Measurements from ENCODE around the gene TRAPPC2L.
"Not testable (repeated sequence)": the region's sequence is repeated elsewhere in the genome, so short reads cannot be mapped to it uniquely, and the experiment has no call there.

The TRAPPC2L gene

DNA sequence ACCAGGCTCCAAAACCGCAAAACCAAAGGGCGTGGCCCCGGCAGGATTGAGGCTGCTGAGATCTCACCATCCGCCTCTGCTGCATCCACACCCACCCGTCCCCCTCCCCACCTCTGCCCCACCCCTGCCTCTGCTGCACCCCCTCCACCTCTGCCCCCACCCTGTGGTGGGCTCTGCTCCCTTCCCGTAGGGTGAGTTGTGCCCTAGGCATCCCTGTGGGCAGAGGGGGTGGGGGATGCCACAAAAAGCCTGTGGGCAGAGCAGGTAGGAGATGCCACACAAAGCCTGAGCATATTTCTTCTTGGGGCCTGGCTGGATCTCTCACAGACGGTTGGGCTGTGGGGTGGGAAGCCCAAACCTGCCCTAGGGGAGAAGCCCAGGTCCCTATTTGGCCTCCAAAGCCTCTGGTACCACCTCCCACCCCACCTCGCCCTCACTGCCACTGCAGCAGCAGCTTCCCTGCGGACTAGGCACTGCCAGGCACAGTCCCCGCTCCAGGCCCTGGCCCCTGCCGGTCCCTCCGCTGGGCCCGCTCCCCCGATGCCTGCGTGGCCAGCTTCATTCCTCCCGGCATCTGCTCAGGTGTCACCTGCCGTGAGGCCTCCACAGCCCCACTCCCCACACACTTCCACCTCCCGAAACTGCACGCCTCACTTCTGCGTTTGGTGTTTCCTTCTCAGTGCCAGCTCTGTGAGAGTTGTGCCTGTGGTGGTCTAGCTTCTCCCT, 20.8 kb downstream of the TRAPPC2L start:
- no peak for DNase-seq (ENCODE audit: low read depth in 2 of 2)

- no peak for DNase-seq (ENCODE audit: low read depth in 2 of 2)
These were observed 21.4 kb downstream of the TRAPPC2L start for GRCh38 chr16:88878356-88878755.

GRCh38 chr16:88878967-88879787, 22.2 kb downstream of the TRAPPC2L start:
- DNase-seq (ENCODE audit: low read depth in 2 of 2), result no peak

GRCh38 chr16:88879788-88880055, 22.8 kb downstream of the TRAPPC2L start:
- DNase-seq (ENCODE audit: low read depth in 2 of 2), result no peak

- DNase-seq (ENCODE audit: low read depth in 2 of 2), result no peak
These were observed 23.5 kb downstream of the TRAPPC2L start for GRCh38 chr16:88880226-88881006.

DNA sequence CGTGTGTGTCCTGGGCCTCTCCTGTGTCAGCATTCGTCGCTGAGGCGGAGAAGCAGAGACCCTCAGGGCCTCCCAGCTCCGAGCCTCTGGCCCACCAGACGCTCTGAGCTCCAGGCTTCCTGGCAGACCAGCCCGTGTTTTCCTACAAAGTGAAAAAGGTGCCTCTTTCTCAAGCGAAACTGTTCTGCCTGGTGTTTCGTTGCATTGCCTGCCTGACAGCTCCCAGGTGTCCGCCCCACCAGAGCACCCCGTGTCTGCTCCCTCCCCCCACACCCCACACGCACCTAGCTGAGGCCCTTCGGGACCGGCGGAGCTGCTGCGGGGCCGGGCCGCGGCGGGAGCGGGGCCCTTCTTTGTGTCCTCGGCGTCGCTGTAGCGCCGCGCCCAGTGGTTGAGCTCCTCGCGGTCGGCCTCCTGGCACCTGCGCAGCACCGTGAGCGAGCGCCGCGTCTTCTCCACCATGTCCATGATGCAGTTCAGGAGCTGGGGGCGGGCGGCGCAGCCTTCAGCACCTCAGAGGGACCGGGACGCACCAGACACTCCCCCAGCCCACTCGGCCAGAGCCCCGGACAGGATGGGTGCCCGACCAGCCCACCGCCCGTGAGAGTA, 24.2 kb downstream of the TRAPPC2L start:
- DNase-seq (ENCODE audit: low read depth in 2 of 2), result no peak

DNA sequence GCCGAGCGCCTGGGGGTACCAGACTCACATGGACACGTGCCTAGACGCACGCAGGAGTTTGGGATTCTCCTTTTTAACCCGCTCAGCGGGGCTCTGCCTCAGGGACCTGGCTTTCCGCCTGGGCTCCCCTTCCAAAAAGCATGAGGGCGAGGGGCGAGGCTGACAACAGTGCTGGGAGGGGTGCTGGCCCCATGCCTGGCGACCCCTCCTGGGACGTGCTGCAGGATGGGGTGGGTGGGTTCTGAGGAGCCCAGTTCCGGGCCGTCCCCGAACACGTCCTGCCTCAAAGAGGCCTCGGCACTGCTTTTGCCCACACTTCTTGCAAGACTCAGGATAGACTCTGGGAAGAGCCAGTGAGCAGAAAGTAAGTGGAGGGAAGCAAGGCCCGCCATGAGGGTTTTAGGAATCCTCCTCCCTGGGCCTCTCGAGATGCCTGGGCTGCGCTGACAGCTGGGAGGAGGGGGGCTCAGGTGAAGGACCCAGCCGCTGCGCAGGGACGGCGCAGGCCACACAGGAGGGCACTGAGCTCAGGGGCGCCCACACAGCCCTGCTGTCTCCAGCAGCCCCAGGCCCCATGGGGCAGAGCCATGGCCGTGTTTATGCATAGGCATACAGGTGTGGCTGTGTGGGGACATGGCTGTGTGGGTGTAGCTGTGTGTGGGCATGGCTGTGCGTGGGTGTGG, 24.9 kb downstream of the TRAPPC2L start:
- no peak for DNase-seq (ENCODE audit: low read depth in 2 of 2)

DNA sequence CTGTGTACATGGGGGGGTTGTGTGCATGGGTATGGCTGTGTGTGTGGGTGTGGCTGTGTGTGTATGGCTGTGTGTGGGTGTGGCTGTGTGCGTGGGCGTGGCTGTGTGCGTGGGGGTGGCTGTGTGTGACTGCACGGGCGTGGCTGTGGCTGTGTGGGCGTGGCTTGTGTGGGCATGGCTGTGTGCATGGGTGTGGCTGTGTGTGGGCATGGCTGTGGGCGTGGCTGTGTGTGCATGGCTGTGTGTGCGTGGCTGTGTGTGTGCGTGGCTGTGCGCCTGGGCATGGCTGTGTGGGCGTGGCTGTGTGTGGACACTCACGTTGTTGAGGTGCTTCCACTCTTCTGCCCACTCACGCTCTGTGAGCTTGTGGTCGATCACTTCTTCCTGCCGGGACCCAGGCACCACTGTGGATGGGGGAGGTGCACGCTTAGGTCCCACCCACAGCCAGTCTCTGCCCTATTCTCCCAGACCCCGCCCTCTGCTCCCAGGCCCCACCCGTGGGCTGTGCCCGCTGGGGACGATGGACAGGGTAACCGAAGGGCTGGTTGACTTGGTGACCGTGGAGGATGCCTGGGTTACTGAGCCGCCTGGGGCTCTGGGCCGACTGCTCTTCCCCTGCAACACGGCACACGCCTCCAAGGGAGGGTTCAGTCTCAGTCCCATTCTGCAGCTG, 25.6 kb downstream of the TRAPPC2L start:
- no peak for DNase-seq (ENCODE audit: low read depth in 2 of 2)

- DNase-seq (ENCODE audit: low read depth in 2 of 2), result no peak
These were observed 26.4 kb downstream of the TRAPPC2L start for GRCh38 chr16:88883117-88883895.

- DNase-seq (ENCODE audit: low read depth in 2 of 2), result no peak
These were observed 27.0 kb downstream of the TRAPPC2L start for GRCh38 chr16:88883946-88884345.

DNA sequence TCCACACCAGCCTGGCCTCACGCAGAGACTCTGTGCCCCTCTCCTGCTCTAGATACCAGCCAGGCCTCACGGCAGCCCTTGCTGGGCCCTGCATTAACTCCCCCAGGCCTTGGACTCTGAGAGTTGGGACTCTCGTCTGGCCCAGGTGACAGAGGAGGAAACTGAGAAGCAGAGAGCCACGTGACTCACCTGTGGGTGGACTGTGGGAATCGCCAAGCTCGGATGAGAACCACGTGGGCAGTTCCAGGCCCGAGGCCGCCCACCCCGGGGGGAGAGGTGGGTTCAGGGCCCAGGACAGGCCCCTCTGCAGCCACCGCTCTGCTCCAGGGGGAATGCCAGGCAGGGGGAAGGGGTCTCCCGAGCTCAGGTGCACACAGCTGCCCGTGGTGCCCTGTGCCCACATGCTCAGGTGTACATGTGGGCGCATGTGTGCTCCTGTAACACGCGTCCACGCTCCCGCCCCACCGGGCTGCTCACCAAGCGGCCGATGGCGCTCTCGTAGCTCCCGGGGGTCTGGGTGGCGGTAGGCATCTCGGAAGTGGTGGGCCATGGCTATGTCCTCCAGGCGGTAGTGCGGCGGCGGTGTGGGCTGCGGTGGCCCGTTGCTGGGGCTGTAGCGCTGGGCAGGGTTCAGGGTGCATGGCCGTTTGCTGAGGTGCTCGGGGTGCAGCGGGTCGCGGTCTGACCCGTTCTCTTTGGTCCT, 27.8 kb downstream of the TRAPPC2L start:
- DNase-seq (ENCODE audit: low read depth in 2 of 2), result no peak

GRCh38 chr16:88885693-88886280, 28.9 kb downstream of the TRAPPC2L start:
- no peak for DNase-seq (ENCODE audit: low read depth in 2 of 2)

GRCh38 chr16:88886420-88886844, 29.5 kb downstream of the TRAPPC2L start:
- DNase-seq (ENCODE audit: low read depth in 2 of 2), result no peak

- DNase-seq (ENCODE audit: low read depth in 2 of 2), result no peak
These were observed 30.1 kb downstream of the TRAPPC2L start for GRCh38 chr16:88886845-88887521.

DNA sequence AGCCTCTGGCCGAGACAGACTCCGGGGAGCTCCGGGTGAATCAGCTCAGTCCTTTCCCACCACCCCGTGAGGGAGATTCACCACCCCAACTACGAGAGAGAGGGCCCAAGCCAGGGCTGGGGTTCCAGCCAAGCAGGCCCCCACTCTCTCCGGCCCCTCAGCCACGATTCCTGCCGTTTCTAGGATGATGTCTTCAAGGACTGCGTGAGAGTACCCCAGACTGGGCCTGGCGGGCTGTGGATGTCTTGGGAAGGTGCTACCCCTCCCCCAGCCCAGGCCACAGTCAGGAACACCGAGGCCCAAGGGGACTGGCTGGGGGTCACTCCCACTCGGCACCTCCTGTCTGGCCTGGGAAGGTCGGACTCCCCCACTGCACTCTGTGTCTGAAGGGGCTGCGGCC, 31.1 kb downstream of the TRAPPC2L start:
- DNase-seq (ENCODE audit: low read depth in 2 of 2), result no peak

DNA sequence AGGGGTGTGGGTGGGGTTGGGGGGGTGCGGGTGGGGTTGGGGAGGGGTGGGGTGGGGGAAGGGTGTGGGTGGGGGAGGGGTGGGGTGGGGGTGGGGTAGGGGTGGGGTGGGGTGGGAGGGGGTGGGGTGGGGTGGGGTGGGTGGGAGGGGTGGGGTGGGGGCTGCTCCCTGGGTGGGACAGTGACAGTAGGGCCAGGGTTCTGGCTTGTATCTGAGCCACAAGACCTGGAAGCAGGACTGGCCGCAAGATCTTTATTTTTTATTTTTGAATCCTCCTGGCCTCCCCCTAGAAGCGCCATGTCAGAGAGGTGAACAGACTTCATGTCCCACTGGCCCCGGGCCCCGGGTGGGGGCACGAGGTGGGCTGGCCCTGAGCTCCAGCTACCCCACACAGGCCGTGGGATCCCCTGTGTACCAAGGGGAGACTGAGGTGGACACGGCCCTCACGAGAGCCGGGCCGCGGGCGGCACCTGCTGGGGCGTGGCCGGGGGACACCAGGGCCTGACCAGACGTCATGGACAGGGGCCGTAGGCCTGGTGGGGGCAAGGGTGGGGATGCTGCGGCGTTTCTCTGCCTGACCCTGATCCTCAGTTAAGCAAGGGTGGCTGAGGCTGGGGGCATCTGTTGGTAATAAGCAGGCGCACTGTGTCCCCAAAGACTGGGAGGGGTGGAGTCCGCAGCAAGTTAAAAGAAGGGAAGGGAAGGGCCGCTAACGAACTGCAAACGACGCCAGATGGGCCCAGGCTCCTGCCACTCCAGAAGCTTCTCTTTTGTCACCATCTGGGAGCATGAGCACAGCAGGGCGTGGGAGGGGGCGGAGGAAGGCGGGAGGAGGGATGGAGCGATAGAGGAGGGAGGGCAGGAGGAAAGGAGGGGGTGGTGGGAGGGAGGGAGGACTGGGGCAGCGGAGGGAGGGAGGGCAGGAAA, 31.8 kb downstream of the TRAPPC2L start:
- no peak for DNase-seq (ENCODE audit: low read depth in 2 of 2)

GRCh38 chr16:88889702-88890352, 32.9 kb downstream of the TRAPPC2L start:
- DNase-seq (ENCODE audit: low read depth in 2 of 2), result not testable (repeated sequence)

All from stimulated activated CD4-positive, alpha-beta T cell treated with anti-CD3 and anti-CD28 coated beads, Interleukin-4, amount 100 ng/mL, for 48 hours (primary cell).